ENCODE measurements around the gene LOXL3. TPM values are rescaled to one million over a fixed set of nuclear protein-coding genes. Genes with fewer than 3 reads are reported as not detected.

The LOXL3 gene
- total and polyA plus RNA-seq, 2 of the 8 experiments (the other 6 are each of a cell fraction or from before 2014, with no cell fraction given) = 22.4 to 27.2 TPM

GRCh38 chr2:74558284-74559230 lies 4.8 kb upstream of the LOXL3 start (continued):
- TF ChIP-seq NRF1 (IDR thresholded peaks at IDR 0.05; ENCODE audit: low read depth, low read length) (no peak), TBP (IDR thresholded peaks at IDR 0.05; ENCODE audit: low read depth, low read length) (no peak), CHD2 (IDR thresholded peaks at IDR 0.05; ENCODE audit: low read length) (no peak), RBBP5 (IDR thresholded peaks at IDR 0.05; ENCODE audit: borderline replicate concordance, low read depth, low read length) (no peak), MAX (IDR thresholded peaks at IDR 0.05) (no peak)
